KBM-7 (cell line): ENCODE data around the gene COIL.
"Not testable (repeated sequence)": the region's sequence is repeated elsewhere in the genome, so short reads cannot be mapped to it uniquely, and the experiment has no call there.

Experiments
- DNase-seq: peaks from one replicate; pipeline ENCODE4 v3.0.0-alpha.2; 2015
- in situ Hi-C: fragments of 300-500 bp; cut with MboI; formaldehyde crosslinking; loops from 2 replicates; pipeline ENCODE4 v1.14.3; 2020; ENCODE audit warnings: low sequenced_read_pairs, low pct_unique_long_range_greater_than_20kb, mixed read lengths

COIL gene

DNA sequence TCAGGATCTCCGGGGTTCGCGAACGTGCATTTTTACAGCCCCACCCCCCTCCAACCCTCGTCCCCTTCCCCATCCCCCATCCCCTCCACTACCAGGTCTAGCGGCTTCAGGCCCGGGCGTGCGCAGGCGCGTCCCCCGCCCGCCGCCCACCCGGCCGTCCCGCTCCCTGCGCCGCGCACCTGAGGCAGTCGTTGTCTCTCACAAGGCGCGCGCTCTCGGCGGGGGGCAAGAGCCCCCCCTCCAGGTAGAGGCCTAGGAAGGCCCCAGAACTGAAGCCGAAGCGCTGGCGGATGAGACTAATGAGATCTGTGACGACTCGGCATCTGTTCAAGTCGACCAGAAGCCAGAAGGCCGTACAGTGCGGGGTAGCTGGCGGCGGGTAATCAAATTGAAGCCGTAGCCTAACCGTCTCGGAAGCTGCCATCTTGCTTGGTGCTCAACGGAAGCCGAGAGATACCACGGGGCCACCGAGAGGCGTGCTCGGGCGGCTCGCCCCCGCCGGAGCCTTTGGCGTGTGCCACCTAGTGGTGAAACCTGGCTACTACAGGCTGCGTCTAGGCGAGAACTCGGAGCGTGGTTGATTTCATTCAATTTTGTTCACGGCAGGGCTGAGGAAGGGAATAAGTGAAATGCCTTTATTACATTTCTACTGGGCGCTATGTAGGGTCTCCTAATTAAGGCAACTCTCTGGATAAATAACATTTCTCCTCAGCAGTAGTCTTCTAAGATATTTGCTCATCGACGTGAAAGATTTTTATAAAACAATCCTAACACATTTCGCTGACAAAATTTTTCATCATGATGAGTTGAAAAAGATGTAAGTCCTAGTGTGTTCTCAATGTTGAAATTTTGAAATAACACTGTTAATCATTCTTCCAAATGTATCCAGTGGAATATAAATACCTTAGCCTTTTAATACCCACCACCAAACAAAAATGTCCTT, at the start of gene COIL:
COIL (minus strand) TSS at position 455 of the 943 bp plus-strand sequence; CDS start at position 424, 31 bp downstream.
- in situ Hi-C loops = no loop called here
- peak; percentile 91 for DNase-seq

GRCh38 chr17:57010487-57010886, 49.6 kb upstream of the COIL start:
- DNase-seq = no peak

GRCh38 chr17:57009737-57010445, 49.0 kb upstream of the COIL start:
- in situ Hi-C loops = no loop called here
- DNase-seq = peak; percentile 74

More at GRCh38 chr17:57010487-57010886, 49.6 kb upstream of the COIL start:
- in situ Hi-C loops = no loop called here

DNA sequence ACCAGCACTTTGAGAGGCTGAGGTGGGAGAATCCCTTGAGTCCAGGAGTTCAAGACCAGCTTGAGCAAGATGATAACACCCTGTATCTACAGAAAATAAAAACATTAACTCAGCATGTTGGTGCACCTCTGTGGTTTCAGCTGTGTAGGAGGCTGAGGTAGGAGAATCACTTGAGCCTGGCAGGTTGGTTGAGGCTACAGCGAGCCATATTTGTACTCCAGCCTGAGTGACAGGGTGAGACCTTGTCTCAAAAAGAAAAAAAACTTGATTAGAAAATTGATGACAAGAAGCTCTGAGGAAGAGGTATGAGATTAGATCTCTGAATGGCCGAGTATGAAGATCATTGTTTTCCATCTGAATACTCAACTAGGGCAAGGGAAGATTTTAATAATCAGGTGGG, 48.1 kb upstream of the COIL start:
- DNase-seq = no peak
- in situ Hi-C loops = no loop called here

- in situ Hi-C loops = no loop called here
- peak; percentile 51 for DNase-seq
Measured at GRCh38 chr17:57006040-57006439, 45.2 kb upstream of the COIL start.

DNA sequence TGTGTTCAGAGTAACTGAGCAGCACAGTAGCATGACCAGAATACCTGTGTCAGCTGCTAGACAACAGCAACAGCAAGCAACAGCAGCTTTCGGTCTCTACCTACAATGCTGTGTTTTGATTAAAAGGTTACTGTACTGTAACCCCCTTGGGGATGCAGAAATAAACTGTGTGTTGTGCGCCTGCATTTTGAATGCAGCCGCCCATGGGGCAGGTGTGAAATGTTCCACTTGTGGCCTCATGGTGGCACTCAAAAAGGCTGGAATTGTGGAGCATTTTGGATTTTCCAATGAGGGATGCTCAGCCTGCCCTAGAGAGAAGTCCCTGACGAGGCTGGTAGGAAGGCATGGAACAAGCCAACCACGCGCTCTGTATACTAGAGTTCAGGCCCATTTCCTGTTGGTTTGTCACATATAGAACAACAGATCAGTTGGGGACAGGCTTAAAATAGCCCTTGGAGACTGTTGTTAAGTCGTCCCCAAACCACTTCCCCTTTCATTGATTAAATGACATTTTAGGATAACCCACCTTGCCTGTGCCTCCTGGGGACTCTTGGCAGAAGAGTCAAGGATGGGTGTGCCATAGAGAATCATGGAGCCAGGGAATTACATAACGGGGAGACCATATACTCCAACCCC, 44.2 kb upstream of the COIL start:
- in situ Hi-C loops = no loop called here
- peak; percentile 93 for DNase-seq

GRCh38 chr17:57002904-57003303, 42.1 kb upstream of the COIL start:
- in situ Hi-C loops = no loop called here
- DNase-seq = peak; percentile 55

GRCh38 chr17:57001541-57001940, 40.7 kb upstream of the COIL start:
- in situ Hi-C loops = no loop called here
- DNase-seq = no peak

DNA sequence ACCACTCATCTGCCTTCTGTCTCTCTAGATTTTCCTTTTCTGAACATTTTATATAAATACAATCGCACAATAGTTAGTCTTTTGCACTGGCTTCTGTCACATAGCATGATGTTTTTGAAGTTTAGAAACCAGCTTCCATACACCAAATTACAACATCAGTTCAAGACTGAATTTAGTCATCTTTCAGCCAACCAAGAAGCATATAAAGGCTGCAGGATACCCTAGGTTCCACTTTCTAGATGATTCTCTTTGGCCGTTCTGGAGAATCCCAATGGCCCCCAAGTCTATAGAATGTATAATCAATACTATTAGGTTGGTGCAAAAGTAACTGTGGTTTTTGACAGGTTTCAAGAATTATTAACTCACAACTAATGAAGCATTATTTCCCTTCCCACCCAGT, 36.5 kb upstream of the COIL start:
- in situ Hi-C loops = no loop called here
- no peak for DNase-seq

- no peak for DNase-seq
- in situ Hi-C loops = no loop called here
Measured at GRCh38 chr17:56995766-56996165, 34.9 kb upstream of the COIL start.

DNA sequence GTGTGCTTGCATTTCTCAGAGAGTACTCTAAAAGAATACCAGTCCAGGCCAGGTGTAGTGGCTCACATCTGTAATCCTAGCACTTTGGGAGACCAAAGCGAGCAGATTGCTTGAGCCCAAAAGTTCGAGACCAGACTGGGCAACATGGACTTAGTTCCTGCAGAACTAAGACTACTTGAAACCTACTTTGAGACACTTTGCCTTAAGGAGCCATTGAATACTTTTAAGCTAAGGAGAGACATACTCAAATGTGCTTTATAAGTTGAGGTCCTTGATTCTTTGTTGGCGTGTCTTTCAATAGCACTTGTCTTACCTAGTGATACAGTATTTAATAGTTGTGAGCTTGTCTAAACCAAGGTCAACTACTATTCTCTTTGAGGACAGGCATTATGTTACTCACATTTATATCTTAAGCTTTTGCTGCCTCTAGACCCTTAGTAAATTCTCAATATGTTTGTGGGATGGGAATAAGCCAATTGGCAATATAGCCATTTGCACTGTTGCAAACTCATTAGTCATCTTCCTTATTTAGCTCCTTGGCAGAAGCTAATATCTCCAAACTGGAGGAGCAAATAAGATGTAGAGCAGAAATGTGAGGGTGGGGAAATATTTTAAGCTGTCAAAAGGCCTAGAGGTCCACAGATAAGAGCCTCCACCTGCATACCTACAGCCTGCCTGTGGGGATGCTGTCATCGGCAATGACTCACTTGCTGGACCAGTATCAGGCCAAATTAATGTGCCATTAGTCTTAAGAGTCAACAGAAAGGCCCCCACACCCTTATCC, 33.4 kb upstream of the COIL start:
- no peak for DNase-seq
- in situ Hi-C loops = no loop called here

DNA sequence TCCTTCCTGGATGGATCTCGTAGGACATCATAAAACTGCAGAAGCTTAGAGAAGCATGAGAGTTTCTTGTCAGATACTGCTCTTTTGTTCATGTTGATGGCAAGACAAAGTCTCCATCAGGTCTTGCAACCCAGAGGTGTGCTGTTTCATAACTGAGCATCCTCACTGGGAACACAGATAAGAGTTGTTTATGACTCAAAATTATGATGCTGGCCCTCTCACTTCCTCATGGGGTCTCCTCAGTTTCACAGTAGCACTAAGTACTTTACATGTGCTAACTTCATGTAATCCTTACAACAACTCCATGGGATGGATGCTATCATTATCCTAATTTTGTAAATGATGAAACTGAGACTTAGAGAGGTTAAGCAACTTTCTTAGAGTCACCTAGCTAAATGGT, 31.5 kb upstream of the COIL start:
- in situ Hi-C loops = no loop called here
- DNase-seq = no peak

- DNase-seq = no peak
- in situ Hi-C loops = no loop called here
Measured at GRCh38 chr17:56988901-56989572, 28.2 kb upstream of the COIL start.

- in situ Hi-C loops = no loop called here
- peak; percentile 54 for DNase-seq
Measured at GRCh38 chr17:56987283-56987834, 26.5 kb upstream of the COIL start.

GRCh38 chr17:56985371-56986162, 24.7 kb upstream of the COIL start:
- peak; percentile 94 for DNase-seq
- in situ Hi-C loops = no loop called here

GRCh38 chr17:56983366-56983765, 22.5 kb upstream of the COIL start:
- in situ Hi-C loops = no loop called here
- no peak for DNase-seq

GRCh38 chr17:56982312-56982711, 21.5 kb upstream of the COIL start:
- no peak for DNase-seq
- in situ Hi-C loops = no loop called here

DNA sequence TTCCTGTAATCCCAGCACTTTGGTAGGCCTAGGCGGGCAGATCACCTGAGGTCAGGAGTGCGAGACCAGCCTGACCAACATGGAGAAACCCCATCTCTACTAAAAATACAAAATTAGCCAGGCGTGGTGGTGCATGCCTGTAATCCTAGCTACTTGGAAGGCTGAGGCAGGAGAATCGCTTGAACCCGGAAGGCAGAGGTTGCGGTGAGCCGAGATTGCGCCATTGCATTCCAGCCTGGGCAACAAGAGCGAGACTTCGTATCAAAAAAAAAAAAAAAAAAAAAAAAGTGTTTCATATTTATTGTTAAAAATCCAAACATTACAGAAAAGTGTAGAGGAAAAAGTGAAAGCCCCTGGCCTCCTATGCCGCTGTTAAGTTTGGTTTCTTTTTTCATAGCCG, 19.7 kb upstream of the COIL start:
- DNase-seq, in situ Hi-C loops: not testable (repeated sequence)
